PC-9 (cell line): ENCODE results near the gene TNS1. TPM values are rescaled to one million over a fixed set of nuclear protein-coding genes. Genes with fewer than 3 reads are reported as not detected.

Experiments used
- BruUV-seq: library from RNA; stranded (reverse); fragments of 400-500 nt; replicated peaks from 2 replicates; lab custom pipeline; 2021; lab: Mats Ljungman, UMichigan
- CTCF ChIA-PET: fragments of 300-600 bp; sonication (Branson Sonifier 250); formaldehyde crosslinking; loops from one replicate; lab custom pipeline; 2022; ENCODE audit warnings: antibody characterized with exemption; lab: Charles Lee
- POLR2A ChIA-PET: fragments of 300-600 bp; sonication (Branson Sonifier 250); formaldehyde crosslinking; loops from one replicate; lab custom pipeline; 2022; ENCODE audit warnings: antibody characterized with exemption; ENCODE audit not compliant: unreplicated experiment; lab: Charles Lee
- DNase-seq, 2 experiments: peaks; one replicate each; pipeline versions ENCODE4 v3.0.0 to v3.0.0-alpha.2; 2015 to 2022; ENCODE audit warnings: mixed read lengths in 1 of 2
- H2AFZ ChIP-seq: fragments of 200-600 bp; sonication (generic); 2 replicates; pipeline ENCODE4 v1.8.1; 2017; ENCODE audit warnings: antibody characterized with exemption
- H3F3A ChIP-seq: fragments of 200-600 bp; sonication (generic); 2 replicates; pipeline ENCODE4 v1.8.1; 2017; ENCODE audit warnings: antibody characterized with exemption, mild to moderate bottlenecking, low read depth; ENCODE audit not compliant: insufficient read depth
- H3K27ac ChIP-seq: fragments of 200-600 bp; sonication (generic); 2 replicates; pipeline ENCODE4 v1.6.1; 2016; ENCODE audit warnings: mixed run types
- H3K27me3 ChIP-seq: fragments of 200-600 bp; sonication (generic); 2 replicates; pipeline ENCODE4 v1.6.1; 2016; ENCODE audit warnings: low read depth, mixed run types; ENCODE audit not compliant: insufficient read depth
- H3K36me3 ChIP-seq: fragments of 200-600 bp; sonication (generic); 2 replicates; pipeline ENCODE4 v1.6.1; 2016; ENCODE audit warnings: low read depth, mixed run types
- H3K4me1 ChIP-seq: fragments of 200-600 bp; sonication (generic); replicated peaks from 2 replicates; pipeline ENCODE4 v1.6.1; 2016; ENCODE audit warnings: mixed run types; ENCODE audit not compliant: insufficient read depth
- H3K4me2 ChIP-seq: fragments of 200-600 bp; sonication (generic); 2 replicates; pipeline ENCODE4 v1.6.1; 2017; ENCODE audit warnings: mixed run types
- H3K4me3 ChIP-seq: fragments of 200-600 bp; sonication (generic); 2 replicates; pipeline ENCODE4 v1.6.1; 2016; ENCODE audit warnings: mixed run types
- H3K79me2 ChIP-seq: fragments of 200-600 bp; sonication (generic); 2 replicates; pipeline ENCODE4 v1.6.1; 2017; ENCODE audit warnings: low read depth, mixed run types
- H3K9me2 ChIP-seq: fragments of 200-600 bp; sonication (generic); 2 replicates; pipeline ENCODE4 v1.8.1; 2017; ENCODE audit warnings: mild to moderate bottlenecking; ENCODE audit not compliant: insufficient read depth
- H3K9me3 ChIP-seq: fragments of 200-600 bp; sonication (generic); 2 replicates; pipeline ENCODE4 v1.8.1; 2016; ENCODE audit warnings: low read depth; ENCODE audit not compliant: insufficient read depth
- H4K20me1 ChIP-seq: fragments of 200-600 bp; sonication (generic); 2 replicates; pipeline ENCODE4 v1.8.1; 2017; ENCODE audit not compliant: insufficient read depth
- CTCF ChIP-seq: fragments of 200-600 bp; sonication (generic); conservative IDR thresholded peaks from 2 replicates; pipeline ENCODE4 v1.6.1; 2017; ENCODE audit warnings: mixed run types, antibody characterized with exemption, mild to moderate bottlenecking, moderate library complexity
- EZH2 ChIP-seq: fragments of 200-600 bp; sonication (generic); IDR thresholded peaks from 2 replicates; pipeline ENCODE4 v1.8.0; 2017; ENCODE audit warnings: antibody characterized with exemption, low read depth
- intact Hi-C: fragments of 100-400 bp; cut with micrococcal nuclease; formaldehyde crosslinking; loops from one replicate; pipeline ENCODE4 v1.10.0; 2022; ENCODE audit not compliant: unreplicated experiment
- total RNA-seq: library from RNA; stranded (reverse); gene quantifications from 2 replicates; pipeline ENCODE4 v1.2.3, GENCODE V29; 2021

TNS1 gene
- total RNA-seq, 1 experiment from 2014 or later, result 5.5 TPM

- Histone ChIP-seq H2AFZ (no peak overlapping the region), H3K36me3 (no peaks in the 10 kb centered on the region), H3K79me2 (no peaks in the 10 kb centered on the region), H3K27me3 (no peaks in the 10 kb centered on the region), H3K27ac (no peak overlapping the region), H3K9me2 (no peaks in the 10 kb centered on the region), H3K9me3 (no peaks in the 10 kb centered on the region), H3K4me3 (no peak overlapping the region), H4K20me1 (no peaks in the 10 kb centered on the region), H3K4me2 (no peak overlapping the region), H3F3A (no peaks in the 10 kb centered on the region), H3K4me1 (no peaks in the 10 kb centered on the region)
- no peak for TF ChIP-seq CTCF
- no peak for TF ChIP-seq EZH2
- CTCF ChIA-PET, result no interaction called here
- intact Hi-C loops, result no loop called here
- BruUV-seq, result no TSS peak
- no peak for DNase-seq
- POLR2A ChIA-PET, result no interaction called here
Measured at GRCh38 chr2:217801711-217802110, 201.1 kb downstream of the TNS1 start.

GRCh38 chr2:217801115-217801531 lies 201.7 kb downstream of the TNS1 start:
- CTCF ChIA-PET, result no interaction called here
- Histone ChIP-seq H3K27ac (no peak overlapping the region), H3K36me3 (no peaks in the 10 kb centered on the region), H3K4me1 (no peaks in the 10 kb centered on the region), H3F3A (no peaks in the 10 kb centered on the region), H3K9me3 (no peaks in the 10 kb centered on the region), H2AFZ (no peak overlapping the region), H3K9me2 (no peaks in the 10 kb centered on the region), H3K4me3 (no peak overlapping the region), H4K20me1 (no peaks in the 10 kb centered on the region), H3K79me2 (no peaks in the 10 kb centered on the region), H3K4me2 (no peak overlapping the region), H3K27me3 (no peaks in the 10 kb centered on the region)
- no TSS peak for BruUV-seq
- POLR2A ChIA-PET, result no interaction called here
- no peak for DNase-seq
- TF ChIP-seq EZH2 (no peak), CTCF (no peak)
- intact Hi-C loops, result no loop called here

- TF ChIP-seq CTCF, result no peak
- TF ChIP-seq EZH2, result no peak
- intact Hi-C loops, result no loop called here
- Histone ChIP-seq H3F3A (no peaks in the 10 kb centered on the region), H3K27me3 (no peaks in the 10 kb centered on the region), H2AFZ (no peak overlapping the region), H3K36me3 (no peaks in the 10 kb centered on the region), H3K9me3 (no peaks in the 10 kb centered on the region), H3K79me2 (no peaks in the 10 kb centered on the region), H3K27ac (no peak overlapping the region), H4K20me1 (no peaks in the 10 kb centered on the region), H3K4me1 (no peaks in the 10 kb centered on the region), H3K4me3 (no peak overlapping the region), H3K4me2 (no peak overlapping the region), H3K9me2 (no peaks in the 10 kb centered on the region)
- no TSS peak for BruUV-seq
- CTCF ChIA-PET, result no interaction called here
- POLR2A ChIA-PET, result interaction anchor here (0.5 kb wide), 1 partner anchor 68 kb away, joined by 4 read pairs; no protein-coding TSS in a partner anchor
- no peak for DNase-seq
Measured at GRCh38 chr2:217800433-217801114, 202.2 kb downstream of the TNS1 start.
